H1 (cell line): ENCODE measurements around the gene RARRES2. TPM values are rescaled to one million over a fixed set of nuclear protein-coding genes. Genes with fewer than 3 reads are reported as not detected.

Experiments used
- CTCF ChIA-PET: fragments of 300-600 bp; sonication (Branson Sonifier 250); formaldehyde crosslinking; loops from one replicate; lab custom pipeline; 2021; ENCODE audit not compliant: partially characterized antibody; lab: Charles Lee
- POLR2A ChIA-PET: fragments of 300-600 bp; sonication (Branson Sonifier 250); formaldehyde crosslinking; loops from one replicate; lab custom pipeline; 2021; ENCODE audit warnings: inconsistent platforms; ENCODE audit not compliant: partially characterized antibody; lab: Charles Lee
- DNase-seq, 2 experiments: peaks; one replicate each; pipeline versions ENCODE4 v3.0.0 to v3.0.0-alpha.2; 2010 to 2022; ENCODE audit warnings: low spot score in 2 of 2, low read depth in 1 of 2, mixed read lengths in 1 of 2
- FAIRE-seq: peaks from 2 replicates; lab custom pipeline; 2011; peaks lifted over from hg19 to GRCh38; lab: Jason Lieb, UNC
- H2AFZ ChIP-seq: 2 replicates; pipeline ENCODE4 v1.8.1; 2012; ENCODE audit warnings: low read length, inconsistent platforms
- H2AK5ac ChIP-seq: 2 replicates; pipeline ENCODE4 v1.6.1; 2013; ENCODE audit warnings: low read depth, low read length
- H2BK120ac ChIP-seq: replicated peaks from 2 replicates; pipeline ENCODE3; 2013; ENCODE audit warnings: low read depth, low read length, inconsistent platforms
- H2BK12ac ChIP-seq: 2 replicates; pipeline ENCODE4 v1.6.1; 2013; ENCODE audit warnings: low read depth, low read length
- H2BK15ac ChIP-seq: 2 replicates; pipeline ENCODE4 v1.6.1; 2013; ENCODE audit warnings: low read length
- H2BK20ac ChIP-seq: 2 replicates; pipeline ENCODE4 v1.6.1; 2013; ENCODE audit warnings: low read length
- H2BK5ac ChIP-seq: 2 replicates; pipeline ENCODE4 v1.6.1; 2013; ENCODE audit warnings: low read depth, low read length
- H3K14ac ChIP-seq: 2 replicates; pipeline ENCODE4 v1.6.1; 2013; ENCODE audit warnings: inconsistent platforms; ENCODE audit not compliant: insufficient read length
- H3K18ac ChIP-seq: 2 replicates; pipeline ENCODE4 v1.6.1; 2013; ENCODE audit warnings: low read length; ENCODE audit errors: extremely low read depth
- H3K23ac ChIP-seq: 2 replicates; pipeline ENCODE4 v1.6.1; 2013; ENCODE audit warnings: inconsistent platforms; ENCODE audit not compliant: insufficient read length
- H3K23me2 ChIP-seq: 2 replicates; pipeline ENCODE4 v1.6.1; 2013; ENCODE audit warnings: low read depth, low read length
- H3K27ac ChIP-seq: 2 replicates; pipeline ENCODE4 v1.6.1; 2011; ENCODE audit warnings: low read depth, low read length, inconsistent platforms
- H3K27me3 ChIP-seq, 4 experiments: replicated peaks in 1 of 4; 1 replicate in 1 of 4; 2 replicates in 3 of 4; pipeline versions ENCODE4 v1.6.1 to v1.8.1; 2011 to 2013; ENCODE audit warnings: low read length in 3 of 4, mild to moderate bottlenecking in 3 of 4, inconsistent platforms in 2 of 4, mixed read lengths in 2 of 4, moderate library complexity in 1 of 4; ENCODE audit not compliant: control insufficient read depth in 3 of 4, insufficient read depth in 3 of 4; ENCODE audit errors: extremely low read depth in 1 of 4
- H3K36me3 ChIP-seq, 4 experiments: 2 replicates each; pipeline versions ENCODE4 v1.6.1 to v1.8.1; 2011 to 2013; ENCODE audit warnings: mild to moderate bottlenecking in 4 of 4, low read length in 3 of 4, moderate library complexity in 2 of 4, control low read depth in 1 of 4, inconsistent platforms in 1 of 4; ENCODE audit not compliant: insufficient read depth in 4 of 4, control insufficient read depth in 2 of 4
- H3K4ac ChIP-seq: replicated peaks from 2 replicates; pipeline ENCODE3; 2013; ENCODE audit warnings: low read length, low read depth, mixed read lengths, inconsistent platforms; ENCODE audit not compliant: insufficient read length
- H3K4me1 ChIP-seq, 4 experiments: replicated peaks in 1 of 4; 1 replicate in 1 of 4; 2 replicates in 3 of 4; pipeline versions ENCODE4 v1.6.1 to v1.8.1; 2011 to 2013; ENCODE audit warnings: low read length in 3 of 4, inconsistent platforms in 2 of 4, mixed read lengths in 1 of 4; ENCODE audit not compliant: insufficient read depth in 4 of 4, control insufficient read depth in 3 of 4
- H3K4me2 ChIP-seq, 2 experiments: 2 replicates each; pipeline versions ENCODE4 v1.6.1 to v1.8.1; 2011 to 2013; ENCODE audit warnings: low read depth in 2 of 2, low read length in 2 of 2, control low read depth in 1 of 2, inconsistent platforms in 1 of 2, mild to moderate bottlenecking in 1 of 2; ENCODE audit not compliant: insufficient read depth in 1 of 2
- H3K4me3 ChIP-seq, 4 experiments: fragments of 200-600, 300-600 bp in 1 of 4; sonication (generic), shearing (Covaris generic), sonication (Bioruptor Twin) in 1 of 4; 2 replicates each; pipeline versions ENCODE4 v1.5.1 to v1.8.1; 2011 to 2016; ENCODE audit warnings: low read length in 4 of 4, low read depth in 3 of 4, control low read depth in 2 of 4, inconsistent platforms in 2 of 4, mild to moderate bottlenecking in 2 of 4, mixed read lengths in 1 of 4, moderate library complexity in 1 of 4; ENCODE audit not compliant: insufficient read depth in 2 of 4; ENCODE audit errors: extremely low read depth in 1 of 4
- H3K56ac ChIP-seq: replicated peaks from 2 replicates; pipeline ENCODE3; 2013; ENCODE audit warnings: low read depth, mild to moderate bottlenecking, mixed read lengths, low read length, inconsistent platforms; ENCODE audit not compliant: insufficient read length
- H3K79me1 ChIP-seq: 2 replicates; pipeline ENCODE4 v1.6.1; 2013; ENCODE audit warnings: low read depth, low read length, control low read depth
- H3K79me2 ChIP-seq, 2 experiments: 2 replicates each; pipeline versions ENCODE4 v1.6.1 to v1.8.1; 2012 to 2013; ENCODE audit warnings: low read length in 2 of 2, mild to moderate bottlenecking in 2 of 2, inconsistent platforms in 1 of 2; ENCODE audit not compliant: insufficient read depth in 2 of 2, control insufficient read depth in 1 of 2
- H3K9ac ChIP-seq, 4 experiments: replicated peaks in 1 of 4; 1 replicate in 1 of 4; 2 replicates in 3 of 4; pipeline versions ENCODE4 v1.6.1 to v1.8.1; 2011 to 2013; ENCODE audit warnings: low read depth in 3 of 4, low read length in 3 of 4, control low read depth in 2 of 4, mild to moderate bottlenecking in 2 of 4, moderate library complexity in 2 of 4, inconsistent platforms in 1 of 4; ENCODE audit errors: extremely low read depth in 1 of 4
- H3K9me3 ChIP-seq, 2 experiments: 2 replicates each; pipeline versions ENCODE4 v1.6.1 to v1.8.1; 2012 to 2013; ENCODE audit warnings: mild to moderate bottlenecking in 2 of 2, moderate library complexity in 2 of 2, control low read depth in 1 of 2, inconsistent platforms in 1 of 2, low read depth in 1 of 2, low read length in 1 of 2, mixed read lengths in 1 of 2; ENCODE audit not compliant: insufficient read depth in 2 of 2
- H4K20me1 ChIP-seq, 2 experiments: replicated peaks in 1 of 2; 2 replicates each; pipeline versions ENCODE3 to v1.8.1; 2011 to 2013; ENCODE audit warnings: inconsistent platforms in 2 of 2, low read length in 2 of 2, mild to moderate bottlenecking in 1 of 2; ENCODE audit not compliant: insufficient read depth in 2 of 2, control insufficient read depth in 1 of 2
- H4K5ac ChIP-seq: 2 replicates; pipeline ENCODE4 v1.6.1; 2013; ENCODE audit warnings: low read length, low read depth, mixed read lengths, inconsistent platforms; ENCODE audit not compliant: insufficient read length
- H4K8ac ChIP-seq: 2 replicates; pipeline ENCODE4 v1.8.0; 2013; ENCODE audit warnings: mild to moderate bottlenecking, moderate library complexity, low read length, inconsistent platforms; ENCODE audit not compliant: insufficient read depth; ENCODE audit errors: extremely low read depth
- H4K91ac ChIP-seq: replicated peaks from 2 replicates; pipeline ENCODE3; 2013; ENCODE audit warnings: low read length, mixed read lengths, inconsistent platforms; ENCODE audit not compliant: insufficient read length
- BCL11A ChIP-seq, 2 experiments: IDR thresholded peaks; one replicate each; pipeline ENCODE4 v1.6.1; 2011; ENCODE audit warnings: low read depth in 2 of 2, low read length in 2 of 2, mild to moderate bottlenecking in 2 of 2
- BRCA1 ChIP-seq: IDR thresholded peaks from 2 replicates; pipeline ENCODE4 v1.6.1; 2012; ENCODE audit warnings: low read depth, low read length, improper control_type of control experiment
- CEBPB ChIP-seq: IDR thresholded peaks from 2 replicates; pipeline ENCODE4 v1.6.1; 2012; ENCODE audit warnings: low read depth, low read length
- CHD2 ChIP-seq: IDR thresholded peaks from 2 replicates; pipeline ENCODE4 v1.6.1; 2012; ENCODE audit warnings: low read length, improper control_type of control experiment
- EGR1 ChIP-seq: IDR thresholded peaks from 2 replicates; pipeline ENCODE4 v1.6.1; 2011; ENCODE audit warnings: low read depth, low read length, borderline replicate concordance
- GTF2F1 ChIP-seq: IDR thresholded peaks from 2 replicates; pipeline ENCODE4 v1.6.1; 2012; ENCODE audit warnings: low read depth, low read length, improper control_type of control experiment, borderline replicate concordance
- HDAC6 ChIP-seq: IDR thresholded peaks from one replicate; pipeline ENCODE4 v1.7.1; 2012; ENCODE audit warnings: low read depth, mild to moderate bottlenecking, inconsistent platforms, low read length, moderate library complexity
- KDM5A ChIP-seq: fragments of 200-600 bp; IDR thresholded peaks from 2 replicates; pipeline ENCODE4 v1.7.1; 2012; ENCODE audit warnings: mild to moderate bottlenecking, low read length, inconsistent platforms, mixed read lengths
- NRF1 ChIP-seq: IDR thresholded peaks from 2 replicates; pipeline ENCODE4 v1.6.1; 2011; ENCODE audit warnings: mild to moderate bottlenecking, low read depth, low read length, improper control_type of control experiment
- RAD21 ChIP-seq, 2 experiments: IDR thresholded peaks in 1 of 2; conservative IDR thresholded peaks in 1 of 2; 2 replicates each; pipeline ENCODE4 v1.6.1; 2011; ENCODE audit warnings: low read depth in 2 of 2, low read length in 2 of 2, improper control_type of control experiment in 1 of 2, inconsistent platforms in 1 of 2, mild to moderate bottlenecking in 1 of 2, moderate library complexity in 1 of 2
- RXRA ChIP-seq: IDR thresholded peaks from 2 replicates; pipeline ENCODE4 v1.6.1; 2011; ENCODE audit warnings: low read depth, mild to moderate bottlenecking, low read length, moderate library complexity; ENCODE audit not compliant: insufficient read depth
- SIN3A ChIP-seq, 2 experiments: IDR thresholded peaks in 1 of 2; conservative IDR thresholded peaks in 1 of 2; 2 replicates each; pipeline ENCODE4 v1.6.1; 2011 to 2012; ENCODE audit warnings: low read length in 2 of 2, improper control_type of control experiment in 1 of 2, low read depth in 1 of 2, mild to moderate bottlenecking in 1 of 2
- SP4 ChIP-seq: IDR thresholded peaks from 2 replicates; pipeline ENCODE4 v1.6.1; 2012; ENCODE audit warnings: low read length, inconsistent platforms
- ZNF274 ChIP-seq: IDR thresholded peaks from 2 replicates; pipeline ENCODE4 v1.7.0; 2012; ENCODE audit warnings: low read length, borderline replicate concordance; ENCODE audit errors: extremely low read depth
- WGBS, 2 experiments: shearing (Covaris generic) in 1 of 2; methylation state at CpG; one replicate each; pipeline versions ENCODE4 v1.1.6 to v1.1.7; 2013 to 2015; ENCODE audit warnings: low lambda C conversion rate in 2 of 2, mixed read lengths in 2 of 2, inconsistent platforms in 1 of 2, low coverage in 1 of 2, missing lambda C conversion rate in 1 of 2; ENCODE audit not compliant: insufficient replicate concordance in 2 of 2, insufficient coverage in 1 of 2, insufficient read length in 1 of 2; ENCODE audit errors: extremely low coverage in 1 of 2, missing lambda C conversion rate in 1 of 2; 5-methylcytosine and 5-hydroxymethylcytosine counted together
- polyA plus RNA-seq, 7 experiments: library from polyadenylated mRNA; depleted of rRNA in 3 of 7; stranded (reverse) in 5 of 7; unstranded in 2 of 7; fragments of >200 nt in 5 of 7; fragments of 200-250 nt in 2 of 7; gene quantifications; 1 replicate in 5 of 7; 2 replicates in 1 of 7; 4 replicates in 1 of 7; pipeline versions ENCODE4 v1.2.1 to v1.2.3, GENCODE V29; 2011 to 2013; ENCODE audit warnings: missing spikeins in 2 of 7, mixed read lengths in 2 of 7
- total RNA-seq: library from RNA; stranded (reverse); fragmentation: NEBNext Ultra II Directional; extraction: Animal tissue kit (Norgen Biotek cat#: 25700); gene quantifications from 2 replicates; pipeline ENCODE4 v1.2.1, GENCODE V29; 2021

RARRES2 gene
- total and polyA plus RNA-seq, 2 of the 8 experiments (the other 6 are each of a cell fraction or from before 2014, with no cell fraction given), result 254 to 441 TPM

DNA sequence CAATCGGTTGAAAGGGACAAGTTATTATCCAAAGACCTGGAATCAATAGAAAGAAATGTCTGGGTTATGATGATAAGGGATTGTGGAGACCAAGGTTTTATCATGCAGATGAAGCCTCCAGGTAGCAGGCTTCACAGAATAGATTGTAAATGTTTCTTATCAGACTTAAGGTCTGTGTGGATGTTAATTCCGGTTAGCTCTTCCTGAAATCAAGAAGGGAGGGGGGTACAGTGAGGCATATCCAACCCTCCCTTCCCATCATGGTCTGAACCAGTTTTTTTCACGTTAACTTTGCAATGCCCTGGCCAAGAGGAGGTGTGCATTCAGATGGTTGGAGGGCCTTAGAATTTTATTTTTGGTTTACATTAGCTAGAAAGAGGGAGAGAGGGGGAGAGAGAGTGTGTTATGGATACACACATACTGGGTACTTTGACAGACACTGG is 28.0 kb downstream of the RARRES2 start:
- no peak overlapping the region for H2BK5ac ChIP-seq
- no peak overlapping the region for H2BK120ac ChIP-seq
- no peak overlapping the region for H3K9ac ChIP-seq
- H3K79me1 ChIP-seq, result no peaks in the 10 kb centered on the region
- no peak overlapping the region for H2BK15ac ChIP-seq
- H3K23me2 ChIP-seq, result no peaks in the 10 kb centered on the region; the same call in 1 of the 2 replicates
- H3K4me2 ChIP-seq, result peak overlapping the region in 1 of 2 experiments; percentile 9; a peak in 1 of 4 replicates
- WGBS, 2 experiments, result 58% methylated on average over 3 of the region's 3 CpGs; no CpG with 5 or more reads in 1 of the 2 experiments
- POLR2A ChIA-PET, result interaction anchor here (1.0 kb wide), 2 partner anchors 55 to 56 kb away, joined by 3 to 4 read pairs; partner anchors contain the start of gene REPIN1
- H3K27me3 ChIP-seq, result peaks cover 0 to 6% (median 0%) of the 10 kb centered on the region in 4 experiments; a peak in 2 of 7 replicates
- no peaks in the 10 kb centered on the region for H3K9me3 ChIP-seq
- H4K20me1 ChIP-seq, result no peaks in the 10 kb centered on the region
- H3K79me2 ChIP-seq, result no peaks in the 10 kb centered on the region
- H3K27ac ChIP-seq, result no peak overlapping the region
- H2AFZ ChIP-seq, result no peak overlapping the region
- H3K4me3 ChIP-seq, result no peak overlapping the region
- peaks cover 0 to 20% (median 11%) of the 10 kb centered on the region in 4 experiments; a peak in 6 of 7 replicates for H3K4me1 ChIP-seq
- CTCF ChIA-PET, result interaction anchor here (0.5 to 2.1 kb wide), 9 partner anchors 10 to 135 kb away, joined by 3 to 7 read pairs (median 4); partner anchors contain the start of genes ACTR3C and LRRC61
- DNase-seq (no peak), FAIRE-seq (no peak)
- H2BK20ac ChIP-seq, result no peak overlapping the region
- no peak overlapping the region for H4K5ac ChIP-seq
- H4K91ac ChIP-seq, result no peak overlapping the region
- H4K8ac ChIP-seq, result no peak overlapping the region
- H3K4ac ChIP-seq, result no peak overlapping the region
- no peak overlapping the region for H3K23ac ChIP-seq
- no peaks in the 10 kb centered on the region for H3K36me3 ChIP-seq
- H3K14ac ChIP-seq, result no peak overlapping the region
- no peak overlapping the region for H2AK5ac ChIP-seq
- no peak overlapping the region for H3K56ac ChIP-seq
- peak overlapping the region; percentile 20; the same call in 1 of the 2 replicates for H3K18ac ChIP-seq
- no peak overlapping the region; the same call in 1 of the 2 replicates for H2BK12ac ChIP-seq
- TF ChIP-seq SIN3A (conservative IDR thresholded peaks at IDR 0.05 in 1 of 2, IDR thresholded peaks at IDR 0.05 in 1 of 2; ENCODE audit: low read depth in 1 of 2, low read length in 2 of 2) (no peak), BRCA1 (no peak), NRF1 (no peak), SP4 (no peak), CHD2 (no peak), BCL11A (IDR thresholded peaks at IDR 0.05; ENCODE audit: low read depth in 2 of 2, low read length in 2 of 2) (no peak), ZNF274 (no peak), RAD21 (IDR thresholded peaks at IDR 0.05 in 1 of 2, conservative IDR thresholded peaks at IDR 0.05 in 1 of 2; ENCODE audit: low read depth in 2 of 2, low read length in 2 of 2) (no peak), RXRA (no peak), HDAC6 (no peak), KDM5A (no peak), CEBPB (no peak), EGR1 (no peak), GTF2F1 (no peak)
